CD4-positive, alpha-beta memory T cell (primary cell): Measurements from ENCODE around the gene HDAC5. TPM values are rescaled to one million over a fixed set of nuclear protein-coding genes. Genes with fewer than 3 reads are reported as not detected.
"Not testable (repeated sequence)": the region's sequence is repeated elsewhere in the genome, so short reads cannot be mapped to it uniquely, and the experiment has no call there.

Experiments
- CTCF ChIA-PET: fragments of 350-600 bp; sonication (Branson Sonifier 250); formaldehyde crosslinking; loops from one replicate; lab custom pipeline; 2021; ENCODE audit warnings: inconsistent platforms; ENCODE audit not compliant: partially characterized antibody; lab: Charles Lee
- POLR2A ChIA-PET: fragments of 350-600 bp; sonication (Branson Sonifier 250); formaldehyde crosslinking; loops from one replicate; lab custom pipeline; 2021; ENCODE audit not compliant: partially characterized antibody; lab: Charles Lee
- DNase-seq, 5 donors: peaks; one replicate each; pipeline versions ENCODE4 v3.0.0 to v3.0.0-alpha.2; 2020 to 2022; ENCODE audit warnings: mixed read lengths in 1 of 5
- H3K27ac ChIP-seq: one replicate; pipeline ENCODE4 v1.7.0; 2013; ENCODE audit warnings: low read depth, low read length
- H3K27me3 ChIP-seq: 2 replicates; pipeline ENCODE4 v1.7.0; 2013; ENCODE audit warnings: mild to moderate bottlenecking, low read length, moderate library complexity; ENCODE audit not compliant: insufficient read depth
- H3K36me3 ChIP-seq: 2 replicates; pipeline ENCODE4 v1.7.0; 2013; ENCODE audit warnings: mild to moderate bottlenecking, low read length, moderate library complexity; ENCODE audit not compliant: insufficient read depth
- H3K4me1 ChIP-seq: 2 replicates; pipeline ENCODE4 v1.7.0; 2013; ENCODE audit warnings: mild to moderate bottlenecking, low read length, moderate library complexity; ENCODE audit not compliant: insufficient read depth
- H3K4me3 ChIP-seq, 2 donors: one replicate each; pipeline ENCODE4 v1.7.0; 2013; ENCODE audit warnings: low read length in 2 of 2, mild to moderate bottlenecking in 1 of 2
- H3K9me3 ChIP-seq, 2 donors: one replicate each; pipeline ENCODE4 v1.7.0; 2013; ENCODE audit warnings: low read length in 2 of 2, control low read depth in 1 of 2; ENCODE audit not compliant: control insufficient read depth in 1 of 2
- H3K27ac Mint-ChIP-seq, 7 donors: one replicate each; pipeline ENCODE4 v1.8.0; 2020 to 2021; ENCODE audit warnings: mixed read lengths in 7 of 7, mild to moderate bottlenecking in 6 of 7, inconsistent platforms in 3 of 7, moderate library complexity in 3 of 7
- H3K27me3 Mint-ChIP-seq, 2 donors: one replicate each; pipeline ENCODE4 v1.8.0; 2020 to 2021; ENCODE audit warnings: mixed read lengths in 2 of 2
- H3K36me3 Mint-ChIP-seq, 2 donors: one replicate each; pipeline ENCODE4 v1.8.0; 2020 to 2021; ENCODE audit warnings: mixed read lengths in 2 of 2, inconsistent platforms in 1 of 2, mild to moderate bottlenecking in 1 of 2
- H3K4me1 Mint-ChIP-seq, 4 donors: one replicate each; pipeline ENCODE4 v1.8.0; 2020 to 2021; ENCODE audit warnings: mixed read lengths in 4 of 4, mild to moderate bottlenecking in 1 of 4
- H3K4me3 Mint-ChIP-seq, 8 donors: one replicate each; pipeline ENCODE4 v1.8.0; 2020 to 2021; ENCODE audit warnings: mixed read lengths in 8 of 8, mild to moderate bottlenecking in 7 of 8, moderate library complexity in 6 of 8, inconsistent platforms in 3 of 8
- H3K9me3 Mint-ChIP-seq, 8 donors: one replicate each; pipeline ENCODE4 v1.8.0; 2020 to 2021; ENCODE audit warnings: mixed read lengths in 8 of 8, mild to moderate bottlenecking in 5 of 8, inconsistent platforms in 3 of 8, moderate library complexity in 1 of 8
- intact Hi-C: fragments of 100-400 bp; cut with micrococcal nuclease; formaldehyde crosslinking; loops from one replicate; pipeline ENCODE4 v1.15.1; 2023
- polyA plus RNA-seq, 2 donors: library from polyadenylated mRNA; unstranded; fragments of 300-500 nt; fragmentation: Illumina TruSeq; gene quantifications; one replicate each; pipeline ENCODE4 v1.2.3, GENCODE V29; 2021
- total RNA-seq, 2 experiments: library from RNA; stranded (reverse); gene quantifications; one replicate each; pipeline ENCODE4 v1.2.3, GENCODE V29; 2021

Gene HDAC5
- total and polyA plus RNA-seq, 4 experiments from 2014 or later, result 12.8 to 74.2 (median 52.8) TPM

DNA sequence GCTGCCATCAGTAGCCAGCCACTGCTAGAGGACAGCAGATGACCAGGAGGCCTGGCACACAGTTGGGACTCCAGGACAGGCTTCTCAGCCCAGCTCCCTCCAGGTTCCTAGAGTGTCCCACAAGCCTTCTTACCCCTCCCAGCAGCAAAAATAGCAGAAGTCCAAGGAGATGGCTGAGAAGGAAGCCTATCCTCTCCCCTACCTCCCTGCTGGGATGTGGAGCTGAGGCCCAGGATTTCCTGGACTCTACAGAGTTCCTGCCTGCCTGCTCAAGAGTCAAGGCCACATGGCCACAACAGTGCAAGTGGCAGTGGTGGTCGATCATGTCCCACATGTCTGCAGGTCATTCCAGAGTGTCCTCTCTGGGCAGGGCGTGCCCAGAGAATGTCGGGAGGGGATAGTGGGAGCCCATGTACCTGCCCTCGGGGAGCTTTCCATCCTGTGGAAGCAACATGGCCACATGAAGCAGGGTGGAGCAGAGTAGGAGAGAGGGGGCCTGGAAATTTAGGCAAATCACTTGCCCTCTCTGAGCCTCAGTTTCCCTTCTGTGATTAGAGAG is 10.6 kb upstream of the HDAC5 start:
- no peaks in the 10 kb centered on the region for H3K36me3 ChIP-seq
- no peaks in the 10 kb centered on the region for H3K9me3 ChIP-seq
- no peaks in the 10 kb centered on the region for H3K4me1 ChIP-seq
- Mint-ChIP-seq H3K27me3 (peaks cover 7% of the 10 kb centered on the region in 2 donors), H3K27ac (no peak overlapping the region), H3K36me3 (no peaks in the 10 kb centered on the region), H3K4me3 (no peak overlapping the region), H3K9me3 (no peaks in the 10 kb centered on the region), H3K4me1 (peaks cover 0 to 4% (median 2%) of the 10 kb centered on the region in 4 donors)
- POLR2A ChIA-PET, result no interaction called here
- no peak for DNase-seq
- H3K27me3 ChIP-seq, result no peaks in the 10 kb centered on the region
- H3K27ac ChIP-seq, result no peak overlapping the region
- H3K4me3 ChIP-seq, result no peak overlapping the region
- CTCF ChIA-PET, result interaction anchor here (1.1 to 1.8 kb wide), 3 partner anchors 10 to 196 kb away, joined by 3 to 5 read pairs (median 4); partner anchors contain the start of gene HDAC5
- intact Hi-C loops, result no loop called here

GRCh38 chr17:44132275-44132821 is 8.9 kb upstream of the HDAC5 start:
- Mint-ChIP-seq H3K27me3 (no peaks in the 10 kb centered on the region), H3K9me3 (no peaks in the 10 kb centered on the region), H3K4me3 (no peak overlapping the region), H3K27ac (peak overlapping the region in 2 of 7 donors; percentile 48 to 63), H3K4me1 (peaks cover 0 to under 1% (median 0%) of the 10 kb centered on the region in 4 donors), H3K36me3 (no peaks in the 10 kb centered on the region)
- POLR2A ChIA-PET, result interaction anchor here (0.6 kb wide), 1 partner anchor 54 kb away, joined by 4 read pairs; the partner anchor contains the start of gene TMUB2
- intact Hi-C loops, result no loop called here
- no peak overlapping the region for H3K27ac ChIP-seq
- CTCF ChIA-PET, result interaction anchor here (1.4 kb wide), 1 partner anchor 9 kb away, joined by 3 read pairs; the partner anchor contains the start of gene HDAC5
- DNase-seq, result no peak
- H3K36me3 ChIP-seq, result no peaks in the 10 kb centered on the region
- H3K27me3 ChIP-seq, result no peaks in the 10 kb centered on the region
- no peaks in the 10 kb centered on the region for H3K9me3 ChIP-seq
- H3K4me3 ChIP-seq, result no peak overlapping the region
- H3K4me1 ChIP-seq, result no peaks in the 10 kb centered on the region

GRCh38 chr17:44131372-44131771 is 7.9 kb upstream of the HDAC5 start:
- DNase-seq, H3K4me1 ChIP-seq, POLR2A ChIA-PET, H3K27ac Mint-ChIP-seq, H3K9me3 ChIP-seq, H3K36me3 ChIP-seq, H3K4me3 Mint-ChIP-seq, H3K27me3 ChIP-seq, CTCF ChIA-PET, H3K27ac ChIP-seq, H3K4me1 Mint-ChIP-seq, H3K36me3 Mint-ChIP-seq, H3K9me3 Mint-ChIP-seq, intact Hi-C loops, H3K4me3 ChIP-seq, H3K27me3 Mint-ChIP-seq: not testable (repeated sequence)

GRCh38 chr17:44130693-44131349 is 7.4 kb upstream of the HDAC5 start:
- intact Hi-C loops, result no loop called here
- Mint-ChIP-seq H3K4me3 (no peak overlapping the region), H3K4me1 (no peaks in the 10 kb centered on the region), H3K27me3 (no peaks in the 10 kb centered on the region), H3K27ac (peak overlapping the region in 1 of 7 donors; percentile 47), H3K9me3 (no peaks in the 10 kb centered on the region), H3K36me3 (no peaks in the 10 kb centered on the region)
- Histone ChIP-seq H3K4me1 (no peaks in the 10 kb centered on the region), H3K36me3 (no peaks in the 10 kb centered on the region), H3K27ac (no peak overlapping the region), H3K9me3 (no peaks in the 10 kb centered on the region), H3K27me3 (no peaks in the 10 kb centered on the region), H3K4me3 (no peak overlapping the region)
- ChIA-PET CTCF (no interaction called here), POLR2A (no interaction called here)
- DNase-seq, result no peak

- no peak overlapping the region for H3K4me3 ChIP-seq
- Mint-ChIP-seq H3K27ac (peak overlapping the region in 1 of 7 donors; percentile 65), H3K36me3 (peaks cover 0 to 3% of the 10 kb centered on the region in 2 donors), H3K9me3 (no peaks in the 10 kb centered on the region), H3K4me1 (peaks cover 2 to 11% (median 9%) of the 10 kb centered on the region in 4 donors), H3K4me3 (peak overlapping the region in 1 of 8 donors; percentile 22), H3K27me3 (no peaks in the 10 kb centered on the region)
- H3K9me3 ChIP-seq, result no peaks in the 10 kb centered on the region
- no peak for DNase-seq
- intact Hi-C loops, result loop anchor here (10.0 kb wide), 2 partner anchors 214 to 836 kb away; partner anchors contain the start of gene C1QL1
- H3K27me3 ChIP-seq, result no peaks in the 10 kb centered on the region
- ChIA-PET CTCF (interaction anchor here (1.3 kb wide), 1 partner anchor 10 kb away, joined by 3 read pairs; no protein-coding TSS in a partner anchor), POLR2A (interaction anchor here (0.6 to 0.7 kb wide), 2 partner anchors 13 to 93 kb away, joined by 4 read pairs; partner anchors contain the start of gene HROB)
- H3K27ac ChIP-seq, result no peak overlapping the region
- H3K36me3 ChIP-seq, result no peaks in the 10 kb centered on the region
- peaks cover 6% of the 10 kb centered on the region for H3K4me1 ChIP-seq
Measured at GRCh38 chr17:44128383-44128782, 4.9 kb upstream of the HDAC5 start.

DNA sequence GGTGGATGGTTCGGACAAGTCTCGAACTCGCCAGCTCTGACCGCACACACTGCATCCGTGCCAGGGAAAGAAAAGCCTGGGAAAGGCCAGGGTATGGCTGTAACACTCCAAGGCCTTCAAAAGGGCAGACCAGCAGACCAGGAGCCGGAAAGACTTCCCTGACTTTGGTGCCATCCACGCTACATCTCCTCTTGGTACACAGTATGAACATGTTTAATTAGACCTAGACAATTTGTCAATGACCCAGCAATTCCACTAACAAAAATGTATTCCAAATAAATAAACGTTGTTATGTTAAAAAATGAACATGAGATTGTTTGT is 637 bp upstream of the HDAC5 start:
- POLR2A ChIA-PET, result interaction anchor here (0.7 to 3.0 kb wide), 28 partner anchors 9 to 764 kb away, joined by 3 to 29 read pairs (median 6); partner anchors contain the start of genes G6PC3, GRN, LSM12 and SLC25A39
- Histone ChIP-seq H3K4me3 (peak overlapping the region; percentile 73 to 78), H3K27ac (peak overlapping the region; percentile 67), H3K4me1 (peaks cover 30% of the 10 kb centered on the region), H3K27me3 (no peaks in the 10 kb centered on the region), H3K9me3 (no peaks in the 10 kb centered on the region), H3K36me3 (no peaks in the 10 kb centered on the region)
- Mint-ChIP-seq H3K4me1 (peaks cover 21 to 47% (median 33%) of the 10 kb centered on the region in 4 donors), H3K36me3 (peaks cover 0 to 9% of the 10 kb centered on the region in 2 donors), H3K27ac (peak overlapping the region; percentile 94 to 98 (median 97)), H3K27me3 (no peaks in the 10 kb centered on the region), H3K9me3 (no peaks in the 10 kb centered on the region), H3K4me3 (peak overlapping the region; percentile 94 to 98 (median 95))
- DNase-seq, result no peak
- intact Hi-C loops, result loop anchor here (5.0 to 10.0 kb wide), 3 partner anchors 182 to 841 kb away; partner anchors contain the start of genes C1QL1 and PPY
- CTCF ChIA-PET, result interaction anchor here (0.9 to 1.8 kb wide), 7 partner anchors 9 to 207 kb away, joined by 3 to 16 read pairs (median 4); partner anchors contain the start of gene HROB
